Measurements from ENCODE around the gene MACROD1.

- TF ChIP-seq, protein P1, sequence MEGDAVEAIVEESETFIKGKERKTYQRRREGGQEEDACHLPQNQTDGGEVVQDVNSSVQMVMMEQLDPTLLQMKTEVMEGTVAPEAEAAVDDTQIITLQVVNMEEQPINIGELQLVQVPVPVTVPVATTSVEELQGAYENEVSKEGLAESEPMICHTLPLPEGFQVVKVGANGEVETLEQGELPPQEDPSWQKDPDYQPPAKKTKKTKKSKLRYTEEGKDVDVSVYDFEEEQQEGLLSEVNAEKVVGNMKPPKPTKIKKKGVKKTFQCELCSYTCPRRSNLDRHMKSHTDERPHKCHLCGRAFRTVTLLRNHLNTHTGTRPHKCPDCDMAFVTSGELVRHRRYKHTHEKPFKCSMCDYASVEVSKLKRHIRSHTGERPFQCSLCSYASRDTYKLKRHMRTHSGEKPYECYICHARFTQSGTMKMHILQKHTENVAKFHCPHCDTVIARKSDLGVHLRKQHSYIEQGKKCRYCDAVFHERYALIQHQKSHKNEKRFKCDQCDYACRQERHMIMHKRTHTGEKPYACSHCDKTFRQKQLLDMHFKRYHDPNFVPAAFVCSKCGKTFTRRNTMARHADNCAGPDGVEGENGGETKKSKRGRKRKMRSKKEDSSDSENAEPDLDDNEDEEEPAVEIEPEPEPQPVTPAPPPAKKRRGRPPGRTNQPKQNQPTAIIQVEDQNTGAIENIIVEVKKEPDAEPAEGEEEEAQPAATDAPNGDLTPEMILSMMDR (IDR thresholded peaks at IDR 0.05) = no peak
- TF ChIP-seq JUN (CRISPR knock-in tag; IDR thresholded peaks at IDR 0.05) = no peak
- no peak for TF ChIP-seq JAZF1 (CRISPR knock-in tag; IDR thresholded peaks at IDR 0.05)
Measured at GRCh38 chr11:64101461-64101860, 64.5 kb downstream of the MACROD1 start.

All from WTC11 (cell line).